NT2/D1 (cell line): ENCODE measurements around the gene SPSB4.

Experiments
- SUZ12 ChIP-seq: IDR thresholded peaks from 2 replicates; pipeline ENCODE4 v1.6.1; 2011; ENCODE audit not compliant: insufficient read length, insufficient read depth; ENCODE audit errors: extremely low read depth
- ZNF274 ChIP-seq: IDR thresholded peaks from 2 replicates; pipeline ENCODE4 v1.6.1; 2011; ENCODE audit warnings: mild to moderate bottlenecking, low read depth, low read length

- TF ChIP-seq SUZ12: no peak
- TF ChIP-seq ZNF274: no peak
Observed at GRCh38 chr3:141087076-141087777, 36.1 kb downstream of the SPSB4 start.
